UCSD-AML1 (cell line): ENCODE data around the gene GLYR1.
"Not testable (repeated sequence)": the region's sequence is repeated elsewhere in the genome, so short reads cannot be mapped to it uniquely, and the experiment has no call there.

Experiments
- DNase-seq: peaks from one replicate; lab custom pipeline; 2025; ENCODE audit not compliant: unreplicated experiment; lab: John Stamatoyannopoulos, UW

Gene GLYR1

GRCh38 chr16:4790871-4791270, 56.2 kb downstream of the GLYR1 start:
- DNase-seq = peak; percentile 31

GRCh38 chr16:4790261-4790660, 56.8 kb downstream of the GLYR1 start:
- no peak for DNase-seq

- no peak for DNase-seq
Observed at GRCh38 chr16:4788910-4789309, 58.2 kb downstream of the GLYR1 start.

- no peak for DNase-seq
Observed at GRCh38 chr16:4788489-4788889, 58.6 kb downstream of the GLYR1 start.

GRCh38 chr16:4787627-4788482, 59.2 kb downstream of the GLYR1 start, which contains the start of gene SEPTIN12:
Gene SEPTIN12, minus strand, starts transcription at chr16:4788345. Its CDS starts 700 bp downstream, at chr16:4787645.
- no peak for DNase-seq

- no peak for DNase-seq
Observed at GRCh38 chr16:4787068-4787467, 60.0 kb downstream of the GLYR1 start.

- no peak for DNase-seq
Observed at GRCh38 chr16:4785758-4786433, 61.2 kb downstream of the GLYR1 start.

- DNase-seq = not testable (repeated sequence)
Observed at GRCh38 chr16:4784444-4784987, 62.6 kb downstream of the GLYR1 start.

GRCh38 chr16:4783951-4784336, 63.1 kb downstream of the GLYR1 start:
- no peak for DNase-seq

- DNase-seq = no peak
Observed at GRCh38 chr16:4783251-4783950, 63.7 kb downstream of the GLYR1 start.

- no peak for DNase-seq
Observed at GRCh38 chr16:4780235-4780634, 66.9 kb downstream of the GLYR1 start.

- DNase-seq = no peak
Observed at GRCh38 chr16:4778050-4778392, 69.1 kb downstream of the GLYR1 start.

GRCh38 chr16:4777339-4778049, 69.6 kb downstream of the GLYR1 start:
- no peak for DNase-seq

- DNase-seq = no peak
Observed at GRCh38 chr16:4776141-4776705, 70.9 kb downstream of the GLYR1 start.

- no peak for DNase-seq
Observed at GRCh38 chr16:4775005-4775404, 72.1 kb downstream of the GLYR1 start.

- no peak for DNase-seq
Observed at GRCh38 chr16:4772351-4772750, 74.7 kb downstream of the GLYR1 start.

- no peak for DNase-seq
Observed at GRCh38 chr16:4771646-4772045, 75.4 kb downstream of the GLYR1 start.

- DNase-seq = no peak
Observed at GRCh38 chr16:4769306-4769638, 77.8 kb downstream of the GLYR1 start.

GRCh38 chr16:4768549-4769305, 78.4 kb downstream of the GLYR1 start:
- peak; percentile 95 for DNase-seq
